ENCODE measurements around the gene PDXP.
"Not testable (repeated sequence)": the region's sequence is repeated elsewhere in the genome, so short reads cannot be mapped to it uniquely, and the experiment has no call there.

PDXP gene

GRCh38 chr22:37647317-37647716 is 11.2 kb upstream of the PDXP start:
- DNase-seq (ENCODE audit: low read depth) = no peak

DNA sequence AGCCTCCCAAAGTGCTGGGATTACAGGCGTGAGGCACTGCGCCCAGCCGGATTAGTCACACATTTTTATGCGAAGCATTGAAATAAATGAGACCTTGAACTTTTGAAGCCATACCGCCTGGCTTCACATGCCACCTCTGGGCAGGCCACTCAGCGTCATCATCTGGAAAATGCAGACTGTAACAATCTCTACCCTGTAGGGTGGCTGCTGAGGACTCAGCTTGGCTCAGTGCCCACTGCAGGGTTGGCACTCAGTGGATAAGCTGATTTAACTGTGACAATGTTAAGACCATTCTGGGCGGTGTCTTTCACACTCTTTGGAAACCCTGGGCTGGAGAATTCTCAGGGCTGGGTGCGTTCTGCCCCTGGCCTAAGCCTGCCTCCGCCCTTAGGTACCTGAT is 10.6 kb upstream of the PDXP start:
- DNase-seq (ENCODE audit: low read depth) = no peak

DNA sequence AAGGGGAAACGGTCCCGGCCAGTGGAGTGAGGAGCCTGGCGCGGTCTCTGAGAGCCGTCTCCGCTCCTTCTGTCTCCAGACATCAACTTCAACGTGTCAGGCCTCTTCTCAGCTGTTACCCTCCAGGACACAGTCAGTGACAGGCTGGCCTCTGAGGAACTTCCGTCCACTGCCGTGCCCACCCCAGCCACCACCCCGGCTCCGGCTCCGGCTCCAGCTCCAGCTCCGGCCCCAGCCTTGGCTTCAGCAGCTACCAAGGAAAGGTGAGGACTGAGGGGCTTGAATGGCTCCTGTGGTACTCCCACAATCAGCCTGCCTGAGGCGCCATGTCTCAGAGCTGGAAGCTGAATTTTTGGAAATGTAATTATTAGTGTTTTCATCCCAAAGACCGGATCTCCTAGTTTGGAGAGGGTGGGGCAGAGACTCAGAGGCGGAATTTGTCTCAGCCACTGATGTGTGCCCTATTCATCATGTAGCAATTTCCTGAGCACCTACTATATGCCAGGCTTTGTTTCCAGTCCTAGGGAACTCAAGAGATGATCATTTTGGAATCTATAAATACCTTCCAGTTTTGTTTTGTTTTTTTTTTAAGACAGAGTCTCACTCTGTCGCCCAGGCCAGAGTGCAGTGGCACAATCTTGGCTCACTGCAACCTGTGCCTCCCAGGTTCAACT is 7.9 kb upstream of the PDXP start:
- no peak for DNase-seq (ENCODE audit: low read depth)

GRCh38 chr22:37654563-37655251 is 3.8 kb upstream of the PDXP start:
- no peak for DNase-seq (ENCODE audit: low read depth)

GRCh38 chr22:37655252-37655563 is 3.3 kb upstream of the PDXP start:
- DNase-seq (ENCODE audit: low read depth) = no peak

GRCh38 chr22:37656583-37656982 is 1.9 kb upstream of the PDXP start:
- DNase-seq (ENCODE audit: low read depth) = not testable (repeated sequence)

- DNase-seq (ENCODE audit: low read depth) = no peak
Measured at GRCh38 chr22:37657590-37658132, 862 bp upstream of the PDXP start.

GRCh38 chr22:37659066-37659896 is 758 bp downstream of the PDXP start:
- DNase-seq (ENCODE audit: low read depth) = no peak

GRCh38 chr22:37659897-37660708 is 1.6 kb downstream of the PDXP start:
- DNase-seq (ENCODE audit: low read depth) = no peak

DNA sequence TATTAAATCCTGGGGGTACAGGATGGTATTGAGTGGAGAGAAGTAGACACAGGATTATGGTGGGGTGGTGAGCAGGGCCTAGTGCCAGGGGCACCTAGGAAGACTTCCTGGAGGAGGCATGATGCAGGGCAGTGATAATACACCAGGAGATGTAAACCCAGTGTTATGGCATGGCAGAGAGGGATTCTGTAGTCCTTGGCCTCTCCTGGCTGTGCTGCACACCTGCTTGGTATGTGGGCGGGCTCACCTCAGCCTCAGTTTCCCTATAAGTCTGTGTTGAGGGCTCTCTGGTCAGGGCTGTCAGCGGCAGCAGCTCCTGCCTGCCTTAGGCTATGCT is 2.2 kb downstream of the PDXP start:
- no peak for DNase-seq (ENCODE audit: low read depth)

DNA sequence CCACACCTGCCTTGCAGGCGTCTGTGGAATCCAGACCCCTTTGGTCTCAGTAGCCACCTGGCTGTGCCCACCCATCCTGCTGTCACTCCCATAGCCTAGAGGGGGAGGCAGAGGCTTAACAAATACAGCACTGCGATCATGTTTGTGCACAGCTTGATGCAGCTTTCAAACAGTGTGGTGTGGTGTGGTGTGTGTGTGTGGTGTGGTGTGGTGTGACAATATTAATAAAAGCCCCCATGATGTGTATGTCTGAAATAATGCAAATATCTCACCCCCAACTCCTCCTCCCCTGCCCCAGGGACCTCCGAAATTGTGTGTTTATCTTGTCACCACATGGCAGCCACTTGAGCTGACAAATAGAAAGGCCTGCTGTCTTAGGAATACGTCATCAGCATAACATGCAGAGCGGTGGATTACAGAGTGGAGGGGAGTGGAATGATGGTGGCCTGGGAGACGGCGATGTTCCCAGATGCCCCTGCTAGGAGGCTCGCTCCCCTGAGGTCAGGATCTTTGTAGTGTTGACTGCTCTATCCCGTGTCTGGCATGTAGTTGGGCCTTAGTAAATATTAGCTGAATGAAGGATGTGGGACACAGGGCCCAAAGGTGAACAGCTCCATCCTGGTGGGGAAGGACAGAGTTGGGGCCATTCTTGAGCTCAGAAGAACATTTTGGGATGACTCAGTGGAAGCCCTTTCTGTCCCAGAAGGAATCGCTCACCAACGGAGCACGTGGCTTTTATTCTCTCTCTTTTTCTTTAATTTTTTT is 2.8 kb downstream of the PDXP start:
- no peak for DNase-seq (ENCODE audit: low read depth)

- no peak for DNase-seq (ENCODE audit: low read depth)
Measured at GRCh38 chr22:37662039-37662438, 3.5 kb downstream of the PDXP start.

GRCh38 chr22:37663521-37664140 is 5.1 kb downstream of the PDXP start:
- no peak for DNase-seq (ENCODE audit: low read depth)

DNA sequence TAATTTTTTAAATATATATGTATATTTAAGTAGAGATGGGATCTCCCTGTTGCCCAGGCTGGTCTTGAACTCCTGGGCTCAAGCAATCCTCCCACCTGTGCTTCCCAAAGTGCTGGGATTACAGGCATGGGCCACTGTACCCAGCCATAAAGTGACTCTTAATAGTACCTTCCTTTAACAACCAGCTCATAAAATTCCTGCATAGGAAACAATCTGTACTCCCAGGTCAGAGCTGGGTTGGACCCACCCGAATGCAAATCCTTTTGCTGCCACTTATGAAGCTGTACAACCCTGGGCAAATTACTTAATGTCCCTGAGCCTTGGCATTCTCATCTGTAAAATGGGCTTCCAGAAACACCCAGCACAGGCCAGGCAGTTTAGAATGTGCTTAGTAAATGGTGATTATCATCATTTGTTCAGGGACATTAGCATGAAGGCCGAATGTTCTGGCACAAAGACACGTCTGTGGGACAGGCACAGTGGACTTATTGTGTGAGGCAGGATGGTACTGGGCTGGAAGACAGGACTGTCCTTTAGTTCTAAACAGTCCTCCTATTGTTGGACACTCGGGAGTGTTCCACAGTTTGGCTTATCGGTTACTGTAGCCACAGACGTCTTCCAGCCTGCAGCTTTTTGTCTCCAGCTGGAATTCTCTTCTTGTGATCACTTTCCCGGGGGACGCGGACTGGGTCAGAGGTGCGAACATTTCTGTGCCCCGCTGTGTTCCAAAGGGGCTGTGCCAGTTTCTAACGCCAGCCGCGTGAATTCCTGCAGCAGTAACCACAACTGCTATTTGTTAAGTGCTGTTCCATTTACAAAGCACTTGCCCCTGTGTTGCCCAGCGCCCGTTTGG is 6.0 kb downstream of the PDXP start:
- DNase-seq (ENCODE audit: low read depth) = no peak

GRCh38 chr22:37665487-37665886 is 7.0 kb downstream of the PDXP start:
- no peak for DNase-seq (ENCODE audit: low read depth)

GRCh38 chr22:37669586-37669985 is 11.1 kb downstream of the PDXP start:
- no peak for DNase-seq (ENCODE audit: low read depth)

DNA sequence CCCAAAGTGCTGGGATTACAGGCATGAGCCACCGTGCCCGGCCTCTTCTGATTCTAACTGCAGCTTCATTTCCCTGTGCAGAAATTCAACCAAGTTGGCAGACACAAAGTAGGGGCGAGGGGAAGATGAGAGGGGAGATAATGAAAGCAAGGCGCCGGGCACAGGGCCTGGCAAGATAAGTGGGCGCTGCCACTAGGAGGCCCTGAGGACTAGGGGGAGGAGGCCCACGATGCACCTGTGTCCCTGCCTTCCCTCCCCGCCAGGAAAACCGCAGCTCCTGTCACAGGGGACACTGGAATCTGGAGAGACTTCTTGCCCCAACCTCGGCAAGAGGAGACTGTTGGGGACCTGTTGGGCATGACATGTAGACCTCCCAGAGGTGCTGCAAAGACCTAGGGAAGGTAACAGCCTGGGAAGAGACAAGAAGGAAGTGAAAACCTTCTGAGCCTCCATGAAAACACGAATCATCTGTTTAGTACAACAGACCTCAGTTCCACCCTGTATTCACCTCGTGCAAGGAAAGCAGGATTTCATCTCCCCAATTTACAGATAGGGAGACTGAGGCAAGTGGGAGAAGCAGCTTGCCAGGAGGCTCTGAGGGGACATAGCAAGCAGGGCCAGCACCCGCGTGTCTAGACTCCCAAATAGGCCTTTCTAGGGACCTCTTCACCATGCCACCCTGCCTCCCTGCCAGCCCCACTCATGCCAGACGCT is 13.8 kb downstream of the PDXP start:
- peak; percentile 41 for DNase-seq (ENCODE audit: low read depth)

DNA sequence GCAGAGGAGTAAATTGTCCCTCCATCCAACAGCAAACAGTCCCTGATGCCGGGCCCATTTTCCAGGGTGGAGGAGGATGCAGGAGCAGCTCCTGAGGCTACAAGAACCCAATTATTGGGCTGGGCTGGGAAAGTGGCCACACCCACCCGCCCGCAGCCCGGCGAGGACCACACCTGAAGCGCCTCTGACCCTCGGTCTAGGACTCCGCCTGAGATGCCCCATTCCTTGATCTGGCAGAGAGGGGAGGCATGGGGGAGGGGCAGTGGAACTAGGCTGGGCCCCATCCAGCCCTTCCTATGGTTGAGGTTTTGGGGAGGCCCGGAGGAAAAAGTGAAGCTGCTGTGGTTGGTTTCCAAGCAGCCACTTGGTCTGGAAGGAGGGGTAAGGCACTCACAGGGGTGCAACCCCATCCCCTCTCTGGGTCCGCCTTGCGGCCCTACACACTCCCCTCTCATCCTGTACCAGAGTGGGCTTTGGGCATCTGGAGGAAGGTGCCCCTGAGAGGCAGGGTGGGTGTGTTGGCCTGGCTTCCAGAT is 14.5 kb downstream of the PDXP start:
- DNase-seq (ENCODE audit: low read depth) = no peak

DNA sequence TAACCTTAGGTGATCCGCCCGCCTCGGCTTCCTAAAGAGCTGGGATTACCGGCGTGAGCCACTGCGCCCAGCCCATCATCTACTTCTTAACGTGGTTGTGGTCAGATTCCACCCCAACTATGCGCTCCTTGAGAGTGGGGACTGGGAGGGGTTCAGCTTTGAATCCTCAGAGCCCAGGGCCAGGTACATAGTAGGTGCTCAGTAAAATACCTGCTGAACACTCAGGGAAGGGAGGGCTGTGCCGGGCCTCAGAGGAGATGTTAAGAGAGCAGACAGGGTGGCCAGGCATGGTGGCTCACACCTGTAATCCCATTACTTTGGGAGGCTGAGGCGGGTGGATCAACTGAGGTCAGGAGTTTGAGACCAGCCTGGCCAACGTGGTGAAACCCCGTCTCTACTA is 15.7 kb downstream of the PDXP start:
- DNase-seq (ENCODE audit: low read depth) = no peak
